Neutrophil (primary cell): ENCODE results near the gene OR56A5.

Experiments used
- H3K27ac ChIP-seq: fragments of 200-600 bp; sonication (generic); 2 replicates; pipeline ENCODE4 v1.5.1; 2016; ENCODE audit warnings: mild to moderate bottlenecking, moderate library complexity
- H3K27me3 ChIP-seq: fragments of 200-600 bp; sonication (generic); 2 replicates; pipeline ENCODE4 v1.6.0; 2016; ENCODE audit warnings: mild to moderate bottlenecking
- H3K36me3 ChIP-seq: fragments of 200-600 bp; sonication (generic); 2 replicates; pipeline ENCODE4 v1.5.1; 2017
- H3K4me1 ChIP-seq, 2 experiments: fragments of 200-600 bp in 1 of 2; sonication (generic) in 1 of 2; 1 replicate in 1 of 2; 2 replicates in 1 of 2; pipeline versions ENCODE4 v1.5.1 to v1.6.1; 2013 to 2016; ENCODE audit warnings: low read depth in 1 of 2, low read length in 1 of 2, mild to moderate bottlenecking in 1 of 2, moderate library complexity in 1 of 2; ENCODE audit not compliant: control insufficient read depth in 1 of 2, insufficient read depth in 1 of 2
- H3K4me3 ChIP-seq, 2 experiments: fragments of 200-600 bp in 1 of 2; sonication (generic) in 1 of 2; 1 replicate in 1 of 2; 2 replicates in 1 of 2; pipeline ENCODE4 v1.5.1; 2013 to 2016; ENCODE audit warnings: low read depth in 1 of 2, low read length in 1 of 2, mild to moderate bottlenecking in 1 of 2, moderate library complexity in 1 of 2
- H3K9me3 ChIP-seq: fragments of 200-600 bp; sonication (generic); 2 replicates; pipeline ENCODE4 v1.5.1; 2016
- CTCF ChIP-seq: fragments of 200-600 bp; sonication (generic); IDR thresholded peaks from 2 replicates; pipeline ENCODE4 v1.5.1; 2016; ENCODE audit warnings: antibody characterized with exemption

OR56A5 gene

GRCh38 chr11:5933116-5933515 lies 35.2 kb downstream of the OR56A5 start:
- no peaks in the 10 kb centered on the region for H3K9me3 ChIP-seq

GRCh38 chr11:5932671-5933070 lies 35.6 kb downstream of the OR56A5 start:
- TF ChIP-seq CTCF: no peak
- Histone ChIP-seq H3K9me3 (no peaks in the 10 kb centered on the region), H3K4me1 (no peaks in the 10 kb centered on the region), H3K4me3 (no peak overlapping the region), H3K27me3 (no peaks in the 10 kb centered on the region), H3K36me3 (no peaks in the 10 kb centered on the region), H3K27ac (no peak overlapping the region)

More at GRCh38 chr11:5933116-5933515, 35.2 kb downstream of the OR56A5 start:
- no peaks in the 10 kb centered on the region for H3K27me3 ChIP-seq
- TF ChIP-seq CTCF: no peak
- H3K27ac ChIP-seq: no peak overlapping the region
- H3K4me3 ChIP-seq: no peak overlapping the region
- no peaks in the 10 kb centered on the region for H3K36me3 ChIP-seq
- H3K4me1 ChIP-seq: no peaks in the 10 kb centered on the region

- Histone ChIP-seq H3K4me3 (no peak overlapping the region), H3K4me1 (no peaks in the 10 kb centered on the region), H3K27me3 (no peaks in the 10 kb centered on the region), H3K9me3 (no peaks in the 10 kb centered on the region), H3K27ac (no peak overlapping the region), H3K36me3 (no peaks in the 10 kb centered on the region)
- TF ChIP-seq CTCF: no peak
Measured at GRCh38 chr11:5931061-5931460, 37.2 kb downstream of the OR56A5 start.

- Histone ChIP-seq H3K27ac (no peak overlapping the region), H3K4me1 (no peaks in the 10 kb centered on the region), H3K36me3 (no peaks in the 10 kb centered on the region), H3K4me3 (no peak overlapping the region), H3K9me3 (no peaks in the 10 kb centered on the region), H3K27me3 (no peaks in the 10 kb centered on the region)
- TF ChIP-seq CTCF: no peak
Measured at GRCh38 chr11:5930614-5931013, 37.7 kb downstream of the OR56A5 start.

GRCh38 chr11:5929571-5930368 lies 38.5 kb downstream of the OR56A5 start:
- Histone ChIP-seq H3K9me3 (no peaks in the 10 kb centered on the region), H3K27me3 (no peaks in the 10 kb centered on the region), H3K4me1 (no peaks in the 10 kb centered on the region), H3K4me3 (no peak overlapping the region), H3K27ac (no peak overlapping the region), H3K36me3 (no peaks in the 10 kb centered on the region)
- no peak for TF ChIP-seq CTCF
